Stimulated activated CD4-positive, alpha-beta T cell treated with anti-CD3 and anti-CD28 coated beads, Interleukin-4, amount 100 ng/mL, for 4 hours (primary cell): Measurements from ENCODE around the gene RINL.
"Not testable (repeated sequence)": the region's sequence is repeated elsewhere in the genome, so short reads cannot be mapped to it uniquely, and the experiment has no call there.

Experiments
- DNase-seq, 2 experiments: peaks; one replicate each; pipeline ENCODE4 v3.0.0-alpha.2; 2020

RINL gene

GRCh38 chr19:38873400-38873799 is 4.7 kb downstream of the RINL start:
- not testable (repeated sequence) for DNase-seq

- DNase-seq, result no peak
These were observed 7.5 kb downstream of the RINL start for GRCh38 chr19:38870612-38871011.

GRCh38 chr19:38869836-38870607 is 8.1 kb downstream of the RINL start:
- peak; percentile 94 to 95 for DNase-seq

- peak; percentile 23 to 25 for DNase-seq
These were observed 8.8 kb downstream of the RINL start for GRCh38 chr19:38869160-38869835.

- no peak for DNase-seq
These were observed 9.5 kb downstream of the RINL start for GRCh38 chr19:38868551-38868950.

GRCh38 chr19:38867171-38867780 is 10.8 kb downstream of the RINL start:
- no peak for DNase-seq

GRCh38 chr19:38862321-38863059 is 15.6 kb downstream of the RINL start:
- no peak for DNase-seq

GRCh38 chr19:38861368-38861767 is 16.7 kb downstream of the RINL start:
- DNase-seq, result no peak

GRCh38 chr19:38859631-38860204 is 18.4 kb downstream of the RINL start:
- DNase-seq, result not testable (repeated sequence)

GRCh38 chr19:38856813-38857212 is 21.3 kb downstream of the RINL start:
- no peak for DNase-seq

GRCh38 chr19:38855751-38856150 is 22.3 kb downstream of the RINL start:
- not testable (repeated sequence) for DNase-seq

- DNase-seq, result not testable (repeated sequence)
These were observed 23.1 kb downstream of the RINL start for GRCh38 chr19:38854961-38855360.

GRCh38 chr19:38853214-38853613 is 24.9 kb downstream of the RINL start:
- DNase-seq, result no peak

GRCh38 chr19:38852231-38853044 is 25.6 kb downstream of the RINL start:
- peak in 1 of 2 experiments; percentile 61 for DNase-seq

- peak; percentile 87 to 93 for DNase-seq
These were observed 26.3 kb downstream of the RINL start for GRCh38 chr19:38851622-38852230.

- peak in 1 of 2 experiments; percentile 38 for DNase-seq
These were observed 27.0 kb downstream of the RINL start for GRCh38 chr19:38850976-38851621.

GRCh38 chr19:38850436-38850975 is 27.6 kb downstream of the RINL start:
- peak; percentile 95 to 100 for DNase-seq

GRCh38 chr19:38849860-38850435 is 28.1 kb downstream of the RINL start, which contains the start of gene HNRNPL:
TSS of gene HNRNPL (minus strand) at chr19:38849986. CDS start at chr19:38849966, 20 bp downstream.
- peak; percentile 99 to 100 for DNase-seq

GRCh38 chr19:38849147-38849859 is 28.8 kb downstream of the RINL start:
- peak; percentile 99 to 100 for DNase-seq
